SKM-1 (cell line): ENCODE measurements around the gene ROBO2.

ENCODE experiments used
- DNase-seq: peaks from one replicate; lab custom pipeline; 2025; ENCODE audit not compliant: unreplicated experiment; lab: John Stamatoyannopoulos, UW

The ROBO2 gene

DNA sequence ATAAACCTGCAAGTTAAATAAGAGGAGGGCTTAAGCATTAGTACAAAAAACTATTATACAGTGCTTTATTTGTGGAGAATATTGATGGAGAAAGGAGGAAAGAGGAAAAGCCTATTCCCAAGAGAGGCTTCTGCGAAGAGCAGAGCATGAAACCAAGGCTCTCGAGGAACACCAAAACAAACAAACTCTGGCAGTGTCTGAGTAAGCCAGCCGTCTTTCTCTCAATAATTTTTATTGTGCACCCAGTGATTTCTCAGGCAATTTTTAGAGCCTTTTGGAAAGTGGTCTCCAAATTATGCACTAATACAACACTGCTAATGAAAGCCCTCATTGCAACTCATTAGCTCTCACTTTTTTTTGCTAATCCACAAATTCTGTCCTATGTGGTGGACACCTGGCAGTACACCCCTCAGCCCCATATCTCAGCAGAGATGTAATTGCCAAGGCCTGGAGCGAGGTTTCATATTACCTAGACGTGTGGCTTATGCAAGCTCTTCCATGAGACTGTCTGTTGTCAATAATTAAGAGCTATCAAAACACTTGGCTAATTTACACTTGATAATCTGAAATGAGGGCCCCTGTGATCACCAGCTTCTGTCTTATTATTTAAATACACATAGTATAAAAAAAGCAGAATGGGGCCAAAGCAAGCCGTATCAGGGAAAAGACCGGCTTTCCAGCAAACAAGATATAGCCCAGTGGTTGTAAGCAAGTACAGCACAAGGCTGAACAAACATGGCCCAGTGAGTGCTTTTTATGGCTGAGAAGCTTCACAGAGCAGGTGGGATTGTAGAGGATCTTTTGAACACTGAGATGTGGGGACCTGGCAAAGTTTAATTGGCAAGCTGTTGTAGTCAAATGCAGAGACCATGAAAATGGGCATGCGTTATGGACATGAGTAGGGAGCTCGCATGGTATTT, 216.9 kb downstream of the ROBO2 start:
- DNase-seq = no peak

DNA sequence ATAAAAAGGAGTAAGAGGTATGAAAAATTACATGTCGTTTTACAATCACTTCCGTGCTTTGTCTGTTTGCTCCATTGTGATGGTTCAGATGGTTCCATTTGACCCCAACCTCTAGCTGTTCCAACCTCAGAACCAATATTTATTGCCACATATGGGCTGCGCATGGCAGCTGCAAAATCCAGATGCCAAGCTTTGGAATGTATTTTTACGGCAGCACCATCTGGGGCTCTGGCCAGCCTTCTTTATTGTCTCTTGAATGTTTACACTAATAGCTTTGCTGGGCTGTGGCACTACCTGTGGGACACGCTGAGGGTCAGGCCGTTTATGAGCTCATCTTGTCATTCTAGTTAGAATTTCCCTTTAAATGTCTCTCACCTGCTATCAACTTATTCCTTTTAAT, 219.8 kb downstream of the ROBO2 start:
- no peak for DNase-seq

DNA sequence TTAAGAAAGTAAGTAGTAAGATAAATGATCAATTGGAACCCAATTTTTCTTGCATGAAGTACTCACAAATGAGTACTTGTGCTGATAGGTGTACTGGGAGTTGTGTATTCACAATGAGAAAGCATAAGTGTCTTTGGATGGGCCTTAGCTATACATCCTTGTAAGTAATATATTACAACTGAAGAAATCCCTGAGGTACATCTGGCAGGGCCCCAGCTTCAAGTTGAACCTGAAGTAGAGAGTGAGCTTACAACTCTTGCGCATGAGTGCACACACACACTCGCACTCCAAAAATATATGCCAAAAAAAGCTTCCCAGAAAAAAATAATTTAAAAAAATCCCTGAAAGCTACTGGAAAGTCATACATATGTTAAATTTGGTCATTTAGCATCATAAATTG, 222.5 kb downstream of the ROBO2 start:
- no peak for DNase-seq

DNA sequence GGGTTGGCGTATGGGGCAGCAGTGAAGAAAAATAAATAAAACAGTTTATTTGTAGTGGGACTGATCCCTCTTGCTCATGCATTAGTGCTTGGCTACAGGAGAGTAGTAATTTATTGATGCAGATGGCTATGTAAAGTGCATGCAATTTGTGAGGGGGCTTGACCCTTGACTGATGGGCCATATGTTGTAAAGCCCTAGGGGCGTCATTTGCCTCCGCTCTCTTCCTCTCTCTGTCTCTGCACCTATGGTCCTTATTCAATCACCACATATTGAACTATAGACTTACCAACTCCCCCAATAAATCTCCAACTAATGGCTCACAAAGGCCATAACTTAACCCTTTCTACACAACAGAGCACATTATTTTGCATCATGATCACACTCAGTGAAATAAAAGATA, 227.7 kb downstream of the ROBO2 start:
- DNase-seq = no peak

DNA sequence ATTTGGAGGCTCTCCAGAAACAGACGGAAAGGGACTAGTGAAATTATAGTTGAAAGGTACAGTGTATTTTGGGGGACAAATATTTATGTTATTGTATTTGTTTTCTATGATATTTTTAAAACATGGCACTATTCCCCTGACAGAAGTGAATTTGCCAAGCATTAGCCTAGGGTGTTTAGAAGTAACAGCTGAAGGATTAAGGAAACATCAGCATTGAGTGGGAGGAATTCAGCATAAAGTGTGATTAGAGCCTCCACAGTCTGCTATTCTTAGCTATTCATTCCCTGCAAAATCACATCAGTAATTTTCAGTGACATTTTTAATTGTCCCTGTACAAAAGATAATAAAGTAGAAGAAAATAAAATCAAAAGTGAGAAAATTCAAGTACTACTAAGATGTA, 231.4 kb downstream of the ROBO2 start:
- DNase-seq = no peak

DNA sequence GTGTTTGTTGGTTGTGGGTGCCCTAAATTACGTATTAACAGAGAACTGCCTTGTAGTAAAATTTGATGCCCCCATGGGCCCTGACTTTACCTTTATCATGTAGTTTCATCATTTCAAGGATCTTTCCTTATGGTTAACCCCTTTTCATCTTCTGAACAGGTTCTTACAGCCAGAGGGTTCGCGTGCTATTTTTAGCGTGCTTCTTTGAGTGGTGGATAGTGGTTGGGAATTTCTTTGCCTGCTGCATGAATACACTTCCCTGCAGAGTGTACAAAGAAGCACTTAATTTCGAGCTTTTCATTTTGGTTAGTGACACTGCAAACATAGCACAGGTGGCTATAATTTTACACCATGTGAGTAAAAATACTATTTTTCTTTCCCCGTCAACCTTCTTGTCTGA, 231.8 kb downstream of the ROBO2 start:
- DNase-seq = no peak

DNA sequence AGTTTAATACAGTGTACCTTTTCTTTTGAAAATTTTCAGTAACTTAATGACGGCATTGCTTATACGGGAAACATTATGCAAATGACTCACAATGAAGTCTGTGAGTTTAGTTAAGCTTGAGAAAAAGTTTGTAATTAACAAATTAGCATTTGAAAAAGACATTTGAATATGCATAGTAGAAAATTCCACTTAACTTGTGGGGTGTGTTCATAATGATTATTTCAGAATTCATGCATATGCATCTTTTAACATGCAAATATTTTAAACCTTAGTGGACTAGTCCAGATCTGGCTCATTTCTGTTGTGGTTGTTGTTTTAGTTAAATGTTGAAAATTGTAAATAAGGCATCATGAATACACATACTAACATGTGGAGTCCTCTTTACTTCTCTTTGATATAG, 239.4 kb downstream of the ROBO2 start:
- DNase-seq = no peak

DNA sequence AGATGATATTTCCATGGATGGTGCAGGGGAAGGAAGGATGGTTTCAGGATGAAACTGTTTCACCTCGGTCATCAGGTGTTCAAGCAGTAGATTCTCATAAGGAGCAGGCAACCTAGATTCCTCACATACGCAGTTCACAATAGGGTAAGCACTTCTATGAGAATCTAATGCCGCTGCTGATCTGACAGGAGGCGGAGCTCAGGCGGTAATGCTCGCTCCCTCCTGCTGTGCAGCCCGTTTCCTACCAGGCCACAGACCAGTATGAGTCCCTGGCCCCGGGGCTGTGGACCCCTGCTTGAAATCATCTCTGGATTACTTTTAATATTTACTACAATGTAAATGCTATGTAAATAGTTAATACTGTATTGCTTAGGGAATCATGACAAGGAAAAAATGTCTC, 241.8 kb downstream of the ROBO2 start:
- no peak for DNase-seq

DNA sequence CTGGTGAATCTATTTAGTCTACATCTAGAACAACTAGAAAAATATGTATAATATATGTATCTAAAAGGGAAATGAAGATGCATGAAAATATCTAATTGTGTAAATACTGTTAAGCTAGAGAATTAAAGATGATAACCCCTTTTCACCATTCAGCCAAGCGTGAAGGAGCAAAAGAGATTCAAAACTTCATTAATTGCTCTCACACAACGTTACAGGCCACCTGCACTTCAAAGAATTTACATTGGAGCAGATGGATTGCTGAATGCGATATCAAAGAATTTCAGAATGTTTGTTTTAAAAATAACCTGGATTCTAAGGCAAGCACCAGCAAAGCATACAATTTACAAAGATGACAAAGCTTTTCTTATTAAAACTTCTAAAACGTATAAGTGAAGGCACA, 243.2 kb downstream of the ROBO2 start:
- DNase-seq = no peak

DNA sequence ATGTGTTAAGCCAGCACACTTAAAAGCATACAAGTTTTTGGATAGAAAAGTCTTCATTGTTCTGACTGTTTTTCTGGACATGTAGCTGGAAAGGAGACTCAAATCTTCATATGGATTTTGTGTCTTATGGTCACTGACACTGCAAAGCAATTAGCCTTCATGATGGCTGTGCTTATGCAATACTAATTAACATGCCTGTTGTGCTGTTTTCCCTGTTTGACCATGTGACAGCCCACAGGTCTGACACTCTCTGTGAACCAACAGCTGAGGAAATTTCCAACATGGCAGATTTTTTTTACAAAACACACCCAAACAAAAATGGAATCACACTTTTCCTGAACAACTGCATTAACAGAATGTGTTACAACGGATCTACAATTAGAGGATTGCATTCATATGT, 248.4 kb downstream of the ROBO2 start:
- DNase-seq = no peak

DNA sequence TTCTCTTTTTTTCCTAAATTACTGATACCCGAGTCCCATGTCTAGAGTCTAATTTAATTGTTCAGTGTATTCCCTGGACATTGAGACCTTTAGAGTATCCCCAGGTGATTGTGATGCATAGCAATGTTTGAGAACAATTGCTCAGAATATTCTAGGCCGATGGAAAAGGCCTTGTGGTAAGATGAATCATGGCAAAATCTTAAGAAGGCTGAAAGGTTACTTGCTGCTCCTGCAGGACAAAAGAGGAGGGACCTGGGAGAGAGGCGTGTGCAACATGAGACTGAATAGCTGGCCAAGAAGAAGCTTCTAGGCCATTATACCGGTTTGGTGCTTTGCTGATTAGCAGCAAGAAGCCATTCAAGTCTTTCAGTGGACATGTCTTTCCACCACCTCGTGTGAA, 256.6 kb downstream of the ROBO2 start:
- DNase-seq = no peak

DNA sequence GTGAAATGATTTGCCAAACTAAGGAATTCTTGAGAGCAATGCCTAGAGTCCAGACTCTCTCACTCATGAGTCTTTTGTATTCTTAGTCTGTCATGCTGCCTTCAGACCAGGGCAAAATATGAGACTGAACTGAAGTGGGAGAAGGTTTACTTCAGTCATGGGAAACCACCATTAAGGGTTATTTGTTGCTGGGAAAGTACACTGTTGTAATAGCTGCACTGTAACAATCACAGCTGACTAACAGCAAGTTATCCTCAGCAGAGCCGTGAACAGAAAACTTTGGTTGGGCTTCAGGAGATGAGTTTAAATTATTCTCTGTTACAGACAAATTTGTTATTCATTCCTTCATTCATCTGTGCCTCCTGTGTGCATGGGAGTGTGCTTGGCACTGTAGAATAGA, 258.5 kb downstream of the ROBO2 start:
- no peak for DNase-seq

DNA sequence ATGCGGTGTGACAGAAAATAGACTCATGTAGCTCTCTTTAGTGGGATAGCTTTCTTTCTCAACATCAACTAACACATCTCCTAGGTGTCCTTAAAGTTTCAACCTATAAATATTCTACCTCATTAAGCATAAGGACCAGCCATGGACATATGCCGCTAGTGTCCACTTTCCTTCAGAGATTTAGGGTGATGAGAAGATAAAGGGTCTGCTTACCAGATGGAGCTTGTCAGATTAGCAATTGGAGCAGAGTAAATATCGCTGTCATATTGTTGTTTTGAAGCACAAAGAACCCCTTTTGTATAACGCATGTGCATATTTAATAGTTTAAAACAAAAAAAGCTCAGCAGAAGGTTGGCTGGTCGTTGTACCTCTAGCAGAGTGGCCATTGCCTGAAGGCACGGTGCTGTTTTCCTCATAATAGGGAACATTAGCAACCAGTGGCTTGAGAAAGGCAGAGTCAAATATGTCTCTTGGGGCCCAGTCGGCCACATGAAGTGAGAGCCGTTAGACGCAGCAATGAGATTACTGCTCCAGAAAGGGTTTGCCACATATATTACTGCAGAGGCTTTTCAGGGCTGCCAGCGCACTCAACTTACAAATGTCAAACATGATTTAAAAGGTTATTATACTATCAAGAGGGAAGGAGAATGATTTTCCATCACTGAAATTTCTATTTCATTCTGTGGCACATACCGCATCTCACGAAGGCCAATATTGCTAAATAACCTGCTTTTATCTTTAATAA, 264.2 kb downstream of the ROBO2 start:
- DNase-seq = no peak

DNA sequence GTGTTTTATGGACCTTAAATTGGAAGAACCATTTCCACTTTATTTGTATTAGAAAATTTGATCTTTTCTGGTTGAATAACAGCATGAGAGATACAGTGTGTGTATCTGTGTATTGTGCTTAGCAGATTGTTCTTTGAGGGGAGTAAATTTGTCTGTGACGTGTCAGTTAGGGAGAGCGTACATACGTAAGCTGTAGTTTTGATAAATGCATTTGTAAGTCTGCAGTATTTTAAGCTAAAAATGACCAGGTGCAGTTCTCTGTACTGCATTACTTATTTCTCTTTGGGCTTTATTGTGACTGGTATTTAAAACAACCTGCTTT, 264.8 kb downstream of the ROBO2 start:
- DNase-seq = no peak

DNA sequence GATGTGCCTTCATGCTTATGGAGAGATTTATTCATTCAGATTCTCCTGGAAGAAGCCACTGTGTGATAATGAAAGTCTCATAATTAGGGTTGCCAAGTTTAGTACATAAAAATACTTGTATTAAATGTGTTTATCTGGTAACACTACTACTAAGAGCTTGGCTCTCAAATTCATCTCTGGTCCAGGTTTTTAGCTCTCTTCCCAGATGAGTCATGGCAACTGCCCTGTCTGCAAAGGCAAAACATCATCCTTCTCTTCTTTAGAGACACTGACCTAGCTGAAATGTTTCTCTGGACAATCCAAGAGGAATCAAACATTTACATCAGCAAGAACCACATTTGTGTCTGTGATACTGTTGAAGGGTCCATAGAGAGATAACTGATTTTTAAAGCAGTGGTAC, 269.6 kb downstream of the ROBO2 start:
- no peak for DNase-seq

DNA sequence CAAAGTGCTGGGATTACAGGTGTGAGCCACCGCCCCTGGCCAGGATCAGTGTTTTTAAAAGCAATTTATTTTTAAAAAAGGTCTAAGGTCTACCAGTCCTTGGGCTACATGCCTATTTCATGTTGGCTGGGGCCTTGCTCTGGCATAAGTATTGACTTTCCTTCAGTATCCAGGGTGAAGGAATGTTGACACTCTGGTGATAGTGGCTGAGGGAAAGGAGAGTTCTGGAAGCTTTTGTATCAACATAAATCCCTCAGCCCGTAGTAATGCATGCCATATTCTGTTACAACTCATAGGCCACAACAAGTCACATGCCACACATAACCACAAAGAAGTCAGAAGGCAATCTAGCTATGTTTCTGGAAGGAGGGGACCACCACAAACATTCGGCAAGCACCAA, 273.9 kb downstream of the ROBO2 start:
- DNase-seq = no peak

DNA sequence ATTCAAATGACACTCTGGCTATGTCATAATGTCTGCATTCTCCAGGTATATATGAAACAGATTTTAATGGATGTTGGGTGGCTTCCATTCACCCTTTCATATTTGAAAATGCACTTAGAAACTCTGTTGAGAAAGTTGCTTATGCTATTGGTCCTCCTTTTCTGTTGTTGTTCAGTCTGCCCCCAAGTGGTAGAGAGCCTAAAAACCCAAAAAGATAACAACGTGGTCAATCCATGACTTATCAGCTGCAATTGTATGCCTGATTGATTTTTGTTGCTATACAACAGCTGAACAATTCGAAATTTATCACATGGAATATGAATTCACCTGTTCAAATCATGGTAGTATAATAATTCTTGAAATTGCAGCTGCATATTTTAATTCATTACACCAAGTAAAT, 279.8 kb downstream of the ROBO2 start:
- DNase-seq = no peak

DNA sequence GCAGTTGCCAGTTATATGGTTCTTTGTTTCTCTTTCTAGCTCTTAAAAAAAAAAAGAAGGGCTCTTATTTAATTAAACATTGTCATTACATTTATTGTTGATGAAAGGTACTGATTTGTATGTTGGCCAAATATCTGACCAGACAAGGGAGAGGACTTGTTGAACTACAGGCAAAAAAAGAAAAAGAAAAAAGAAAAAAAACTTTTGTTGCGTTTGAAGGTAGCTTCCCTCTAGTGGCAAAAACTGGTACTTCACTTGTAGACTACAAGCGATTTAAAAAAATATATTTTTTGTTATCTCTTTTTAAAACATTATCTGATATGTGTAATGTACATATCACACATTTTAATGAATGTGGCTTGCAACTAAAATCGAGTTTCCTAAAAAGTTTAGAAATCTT, 280.6 kb downstream of the ROBO2 start:
- peak; percentile 47 for DNase-seq

DNA sequence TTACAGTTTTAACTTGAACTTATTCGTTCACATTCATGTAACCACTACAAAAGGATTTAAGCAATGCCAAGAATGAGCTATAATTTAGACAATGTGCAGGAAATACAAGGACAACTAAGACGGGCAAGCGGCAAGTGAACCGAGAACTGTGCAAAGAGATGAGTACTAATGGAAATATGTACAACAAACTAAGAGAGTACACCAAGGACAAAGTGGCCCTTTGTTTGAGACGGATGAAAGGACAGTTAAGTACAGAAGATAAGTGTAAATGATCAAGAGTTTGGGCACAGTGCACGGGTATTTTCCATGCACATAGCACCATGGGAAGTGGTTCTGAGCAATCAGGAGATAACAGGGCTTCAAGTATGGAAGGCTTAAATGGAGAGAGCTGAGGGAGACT, 281.7 kb downstream of the ROBO2 start:
- no peak for DNase-seq

DNA sequence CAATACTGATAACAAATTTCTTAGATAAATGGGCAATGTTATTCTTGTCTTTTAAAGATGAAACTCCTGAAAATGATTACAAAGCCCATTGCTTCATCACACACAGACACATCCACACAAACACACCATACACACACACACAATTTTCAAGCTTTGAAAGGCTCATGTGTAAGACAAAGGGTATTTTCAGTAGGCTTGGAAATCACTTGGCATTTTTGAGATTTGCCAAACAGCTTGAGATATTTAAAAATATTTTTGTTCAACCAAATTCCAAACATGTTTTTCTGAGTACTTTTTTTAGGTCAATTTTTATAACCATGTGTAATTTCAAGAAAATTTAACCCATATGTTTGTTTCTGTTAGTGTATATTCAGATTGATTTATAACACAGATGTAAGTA, 283.7 kb downstream of the ROBO2 start:
- no peak for DNase-seq

DNA sequence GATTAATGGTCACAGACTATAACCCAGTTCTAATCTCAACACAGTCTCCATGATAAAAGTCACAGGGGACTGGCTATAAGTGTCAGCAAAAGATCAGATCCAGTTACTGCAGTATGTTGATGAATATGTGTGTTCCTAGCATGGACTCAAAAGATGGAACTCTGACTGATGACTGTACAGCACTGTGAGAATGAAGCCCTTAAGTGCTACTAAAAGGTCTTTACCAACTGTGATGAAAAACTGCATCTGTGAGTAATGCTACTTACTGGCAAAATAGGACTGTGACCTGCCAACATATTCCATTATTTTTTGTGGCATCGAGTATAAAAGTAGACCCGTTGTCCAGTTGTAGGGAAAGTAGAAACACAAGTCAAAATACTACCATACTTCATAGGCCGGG, 284.2 kb downstream of the ROBO2 start:
- no peak for DNase-seq

DNA sequence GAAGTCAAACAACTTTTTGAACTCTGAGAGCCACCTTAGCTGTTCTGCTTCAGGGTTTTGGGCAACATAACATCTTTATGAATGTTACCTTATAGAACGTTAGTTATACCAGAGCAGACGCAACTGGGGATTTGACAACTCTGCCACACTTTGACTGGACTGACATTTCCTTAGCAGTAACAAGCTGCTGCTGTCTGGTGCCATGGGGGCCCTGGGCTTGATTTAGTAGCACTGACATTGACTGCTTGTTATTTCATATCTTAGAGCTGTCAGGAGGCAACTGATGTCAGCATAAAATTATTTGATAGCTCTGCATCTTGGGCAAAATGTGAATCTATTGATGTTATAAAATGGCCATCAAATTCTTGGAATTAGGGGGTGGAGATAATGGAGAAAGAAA, 285.4 kb downstream of the ROBO2 start:
- DNase-seq = no peak

DNA sequence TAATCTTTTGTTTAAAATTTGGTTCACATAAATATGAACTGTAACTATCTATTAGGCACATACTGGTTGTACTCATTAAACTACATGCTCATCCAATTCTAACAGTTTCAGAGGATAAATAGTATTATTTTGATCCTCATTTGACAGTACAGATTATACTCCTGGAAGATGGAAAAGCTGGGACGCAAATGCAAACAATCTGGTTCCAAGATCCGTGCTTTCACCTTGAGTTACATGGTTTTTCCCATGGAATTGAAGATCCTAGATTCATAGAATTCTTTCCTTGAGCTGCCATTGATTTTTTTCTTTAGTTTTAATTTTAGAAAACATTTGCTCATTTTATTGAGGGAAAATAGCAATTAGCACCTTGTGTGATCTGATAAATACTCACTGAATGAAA, 285.8 kb downstream of the ROBO2 start:
- DNase-seq = no peak
